K562 (cell line): Measurements from ENCODE around the gene FAM20B. TPM values are rescaled to one million over a fixed set of nuclear protein-coding genes. Genes with fewer than 3 reads are reported as not detected.

Source experiments
- ATAC-seq: fragments of 200-7000 bp; cut with Tn5 transposase; 3 replicates; pipeline ENCODE4 v1.9.1; 2020; ENCODE audit warnings: moderate library complexity
- BruUV-seq: library from RNA; stranded (reverse); fragments of 400-500 nt; replicated peaks from 2 replicates; lab custom pipeline; 2021; lab: Mats Ljungman, UMichigan
- CTCF ChIA-PET: fragments of 300-600 bp; formaldehyde crosslinking; extraction: SDS; loops from one replicate; lab custom pipeline; 2021; ENCODE audit warnings: low intra/inter-chr PET ratio; lab: Yijun Ruan, JAX
- POLR2A ChIA-PET: fragments of 300-600, 350-650 bp; sonication (Branson Sonifier 250); formaldehyde crosslinking; extraction: SDS; loops from one replicate; lab custom pipeline; 2021; ENCODE audit warnings: antibody characterized with exemption, inconsistent platforms; lab: Yijun Ruan, JAX
- DNase-seq, 4 experiments: peaks; one replicate each; pipeline versions ENCODE4 v3.0.0 to v3.0.0-alpha.2; 2011 to 2018; ENCODE audit warnings: low spot score in 3 of 4, mixed read lengths in 3 of 4; ENCODE audit errors: extremely low read depth in 1 of 4
- FAIRE-seq: peaks from 2 replicates; lab custom pipeline; 2011; peaks lifted over from hg19 to GRCh38; lab: Jason Lieb, UNC
- H2AFZ ChIP-seq: 2 replicates; pipeline ENCODE4 v1.6.0; 2011; ENCODE audit warnings: low read depth, low read length, control low read depth, inconsistent platforms
- H3K27ac ChIP-seq: fragments of 200-600 bp; 3 replicates; pipeline ENCODE4 v1.8.0; 2011; ENCODE audit warnings: low read depth, mild to moderate bottlenecking, control low read depth, inconsistent platforms, low read length, moderate library complexity, mixed read lengths; ENCODE audit errors: extremely low read depth
- H3K27me3 ChIP-seq, 2 experiments: fragments of 300-600 bp in 1 of 2; 2 replicates in 1 of 2; 3 replicates in 1 of 2; pipeline versions ENCODE4 v1.6.0 to v1.8.0; 2011; ENCODE audit warnings: inconsistent platforms in 2 of 2, low read length in 2 of 2, mild to moderate bottlenecking in 1 of 2, mixed read lengths in 1 of 2, moderate library complexity in 1 of 2; ENCODE audit not compliant: control insufficient read depth in 2 of 2, insufficient read depth in 2 of 2
- H3K36me3 ChIP-seq: fragments of 300-600 bp; 3 replicates; pipeline ENCODE4 v1.8.0; 2011; ENCODE audit warnings: mild to moderate bottlenecking, low read length, inconsistent platforms; ENCODE audit not compliant: control insufficient read depth, insufficient read depth
- H3K4me1 ChIP-seq, 2 experiments: fragments of 200-600 bp in 1 of 2; replicated peaks in 1 of 2; 2 replicates in 1 of 2; 3 replicates in 1 of 2; pipeline versions ENCODE4 v1.5.1 to v1.8.0; 2011; ENCODE audit warnings: inconsistent platforms in 2 of 2, low read length in 2 of 2, mild to moderate bottlenecking in 1 of 2, mixed read lengths in 1 of 2, moderate library complexity in 1 of 2; ENCODE audit not compliant: control insufficient read depth in 2 of 2, insufficient read depth in 2 of 2
- H3K4me2 ChIP-seq: 2 replicates; pipeline ENCODE4 v1.6.1; 2011; ENCODE audit warnings: low read length, control low read depth, inconsistent platforms, mixed read lengths; ENCODE audit not compliant: insufficient read depth
- H3K4me3 ChIP-seq: fragments of 200-600 bp; sonication (generic), shearing (Covaris generic); 2 replicates; pipeline ENCODE4 v1.5.1; 2016; ENCODE audit warnings: control low read depth, inconsistent platforms
- H3K79me2 ChIP-seq: fragments of 200-600 bp; 3 replicates; pipeline ENCODE4 v1.8.0; 2011; ENCODE audit warnings: low read length, inconsistent platforms; ENCODE audit not compliant: control insufficient read depth, insufficient read depth
- H3K9ac ChIP-seq, 2 experiments: 2 replicates each; pipeline versions ENCODE4 v1.6.0 to v1.6.1; 2011; ENCODE audit warnings: low read depth in 2 of 2, low read length in 2 of 2, control low read depth in 1 of 2, inconsistent platforms in 1 of 2, mild to moderate bottlenecking in 1 of 2, mixed read lengths in 1 of 2; ENCODE audit not compliant: insufficient read depth in 1 of 2
- H3K9me1 ChIP-seq: one replicate; pipeline ENCODE4 v1.6.0; 2011; ENCODE audit warnings: inconsistent platforms, mild to moderate bottlenecking, low read length, moderate library complexity; ENCODE audit not compliant: control insufficient read depth, insufficient read depth
- H3K9me3 ChIP-seq: replicated peaks from 2 replicates; pipeline ENCODE4 v1.5.1; 2011; ENCODE audit warnings: low read depth, low read length, inconsistent platforms; ENCODE audit not compliant: control insufficient read depth, insufficient read depth
- H4K20me1 ChIP-seq: replicated peaks from 2 replicates; pipeline ENCODE4 v1.6.1; 2011; ENCODE audit warnings: low read length, inconsistent platforms, mixed read lengths; ENCODE audit not compliant: control insufficient read depth, insufficient read depth
- DPF2 ChIP-seq: fragments of 450-650 bp; IDR thresholded peaks from 2 replicates; pipeline ENCODE4 v1.6.1; 2016
- HDAC8 ChIP-seq: fragments of 450-650 bp; IDR thresholded peaks from 2 replicates; pipeline ENCODE4 v1.6.1; 2016; ENCODE audit warnings: mild to moderate bottlenecking, missing genetic modification characterization, moderate library complexity, missing compliant biosample characterization
- HNRNPH1 ChIP-seq: fragments of 200-400 bp; formaldehyde crosslinking; optimal IDR thresholded peaks from 2 replicates; pipeline ENCODE3; 2017; ENCODE audit warnings: low read depth, mild to moderate bottlenecking, low read length, moderate library complexity
- MCM7 ChIP-seq, 2 experiments: fragments of 450-650 bp; IDR thresholded peaks; 2 replicates each; pipeline ENCODE4 v1.6.1; 2016 to 2018
- MTA3 ChIP-seq: fragments of 450-650 bp; formaldehyde crosslinking; IDR thresholded peaks from 2 replicates; pipeline ENCODE4 v1.6.1; 2017; ENCODE audit warnings: mild to moderate bottlenecking, borderline replicate concordance
- MTF1 ChIP-seq: fragments of 250-450 bp; sonication (Bioruptor Pico); IDR thresholded peaks from 2 replicates; pipeline ENCODE4 v1.9.0; 2021; ENCODE audit warnings: moderate library complexity, mild to moderate bottlenecking, inconsistent platforms, borderline replicate concordance
- NR2F6 ChIP-seq: fragments of 450-650 bp; formaldehyde crosslinking; IDR thresholded peaks from 2 replicates; pipeline ENCODE4 v1.4.0; 2020; ENCODE audit warnings: mild to moderate bottlenecking
- PCBP1 ChIP-seq: fragments of 200-400 bp; formaldehyde crosslinking; IDR thresholded peaks from 2 replicates; pipeline ENCODE4 v1.6.1; 2018; ENCODE audit warnings: mild to moderate bottlenecking, low read depth, low read length; ENCODE audit not compliant: poor library complexity, severe bottlenecking
- PRMT5 ChIP-seq: sonication (generic); formaldehyde crosslinking; IDR thresholded peaks from 2 replicates; pipeline ENCODE4 v1.5.0; 2020; ENCODE audit warnings: missing genetic modification reagents
- SIRT6 ChIP-seq: IDR thresholded peaks from one replicate; pipeline ENCODE4 v1.6.1; 2012; ENCODE audit warnings: low read depth, mild to moderate bottlenecking, control low read depth, inconsistent platforms, low read length, moderate library complexity
- TCF7L2 ChIP-seq: fragments of 150-350 bp; IDR thresholded peaks from 2 replicates; pipeline ENCODE4 v1.6.1; 2016; ENCODE audit warnings: low read depth, mild to moderate bottlenecking, low read length, moderate library complexity
- ZBTB17 ChIP-seq: fragments of 450-650 bp; formaldehyde crosslinking; IDR thresholded peaks from 2 replicates; pipeline ENCODE4 v1.4.0; 2020; ENCODE audit warnings: mild to moderate bottlenecking
- ZNF551 ChIP-seq: fragments of 250-450 bp; sonication (Bioruptor Pico); IDR thresholded peaks from 2 replicates; pipeline ENCODE4 v1.5.0; 2021; ENCODE audit warnings: mild to moderate bottlenecking, moderate library complexity
- WGBS: fragments of 100-300 bp; shearing (Covaris generic); methylation state at CpG from one replicate; pipeline ENCODE4 v1.1.6; 2016; ENCODE audit warnings: low coverage, mixed read lengths; ENCODE audit not compliant: insufficient coverage; ENCODE audit errors: missing lambda C conversion rate; 5-methylcytosine and 5-hydroxymethylcytosine counted together
- in situ Hi-C: fragments of 300-500 bp; cut with MboI; formaldehyde crosslinking; loops from 4 replicates; pipeline ENCODE4 v1.15.0; 2018; ENCODE audit warnings: inconsistent platforms, mixed read lengths
- intact Hi-C: fragments of 100-400 bp; cut with micrococcal nuclease; formaldehyde crosslinking; loops from 2 replicates; pipeline ENCODE4 v1.14.2; 2022
- polyA plus RNA-seq, 8 experiments: library from polyadenylated mRNA; depleted of rRNA in 4 of 8; stranded (reverse) in 5 of 8; unstranded in 3 of 8; fragments of >200 nt; fragmentation: Nextera tagmentation in 2 of 8; fragmentation: Illumina TruSeq in 1 of 8; extraction: Ambion mirVana in 2 of 8; extraction: Trizol in 1 of 8; gene quantifications; 2 replicates each; pipeline versions ENCODE4 v1.2.1 to v1.2.3, GENCODE V29; 2011 to 2014; ENCODE audit warnings: inconsistent platforms in 1 of 8, missing spikeins in 1 of 8
- total RNA-seq, 7 experiments: library from RNA; depleted of rRNA in 6 of 7; stranded (reverse); fragments of >200 nt in 6 of 7; fragmentation: Illumina TruSeq in 2 of 7; extraction: Trizol in 2 of 7; gene quantifications; 2 replicates each; pipeline versions ENCODE4 v1.2.1 to v1.2.3, GENCODE V29; 2011 to 2021; ENCODE audit warnings: low replicate concordance in 1 of 7
- TF ChIP-seq, protein P1 (sequence below): fragments of 450-650 bp; formaldehyde crosslinking; IDR thresholded peaks from 2 replicates; pipeline ENCODE4 v1.4.0; 2022; ENCODE audit warnings: missing genetic modification characterization
- TF ChIP-seq, protein P2 (sequence below), 2 experiments: fragments of 200-800 bp in 1 of 2; sonication (Bioruptor generic) in 1 of 2; sonication (generic) in 1 of 2; formaldehyde crosslinking in 1 of 2; IDR thresholded peaks in 1 of 2; conservative IDR thresholded peaks in 1 of 2; 2 replicates each; pipeline versions ENCODE4 v1.5.0 to v1.6.1; 2016 to 2020; ENCODE audit warnings: missing compliant biosample characterization in 1 of 2, missing genetic modification characterization in 1 of 2, missing genetic modification reagents in 1 of 2

The FAM20B gene
- total and polyA plus RNA-seq, 9 of the 15 experiments (the other 6 are each of a cell fraction or from before 2014, with no cell fraction given): 7.2 to 67.5 (median 42.9) TPM

- CTCF ChIA-PET: interaction anchor here (0.6 kb wide), 1 partner anchor 816 kb away, joined by 3 read pairs; no protein-coding TSS in a partner anchor
- no TSS peak for BruUV-seq
- H3K27me3 ChIP-seq: no peaks in the 10 kb centered on the region
- no peak for TF ChIP-seq NR2F6 (CRISPR knock-in tag)
- no peak for TF ChIP-seq DPF2
- TF ChIP-seq MTA3: no peak
- no peak for TF ChIP-seq ZNF551 (CRISPR knock-in tag)
- TF ChIP-seq MCM7 (IDR thresholded peaks at IDR 0.05): no peak
- TF ChIP-seq, protein P1, sequence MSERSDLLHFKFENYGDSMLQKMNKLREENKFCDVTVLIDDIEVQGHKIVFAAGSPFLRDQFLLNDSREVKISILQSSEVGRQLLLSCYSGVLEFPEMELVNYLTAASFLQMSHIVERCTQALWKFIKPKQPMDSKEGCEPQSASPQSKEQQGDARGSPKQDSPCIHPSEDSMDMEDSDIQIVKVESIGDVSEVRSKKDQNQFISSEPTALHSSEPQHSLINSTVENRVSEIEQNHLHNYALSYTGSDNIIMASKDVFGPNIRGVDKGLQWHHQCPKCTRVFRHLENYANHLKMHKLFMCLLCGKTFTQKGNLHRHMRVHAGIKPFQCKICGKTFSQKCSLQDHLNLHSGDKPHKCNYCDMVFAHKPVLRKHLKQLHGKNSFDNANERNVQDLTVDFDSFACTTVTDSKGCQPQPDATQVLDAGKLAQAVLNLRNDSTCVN: no peak
- no peak for TF ChIP-seq HDAC8 (tag)
- TF ChIP-seq ZBTB17 (CRISPR knock-in tag): no peak
- no peak for TF ChIP-seq SIRT6
- TF ChIP-seq HNRNPH1: no peak
- no peak for TF ChIP-seq PRMT5 (CRISPR knock-in tag)
- no peak for TF ChIP-seq MTF1
- no peak for TF ChIP-seq PCBP1
- no peak for TF ChIP-seq TCF7L2
- TF ChIP-seq, protein P2, sequence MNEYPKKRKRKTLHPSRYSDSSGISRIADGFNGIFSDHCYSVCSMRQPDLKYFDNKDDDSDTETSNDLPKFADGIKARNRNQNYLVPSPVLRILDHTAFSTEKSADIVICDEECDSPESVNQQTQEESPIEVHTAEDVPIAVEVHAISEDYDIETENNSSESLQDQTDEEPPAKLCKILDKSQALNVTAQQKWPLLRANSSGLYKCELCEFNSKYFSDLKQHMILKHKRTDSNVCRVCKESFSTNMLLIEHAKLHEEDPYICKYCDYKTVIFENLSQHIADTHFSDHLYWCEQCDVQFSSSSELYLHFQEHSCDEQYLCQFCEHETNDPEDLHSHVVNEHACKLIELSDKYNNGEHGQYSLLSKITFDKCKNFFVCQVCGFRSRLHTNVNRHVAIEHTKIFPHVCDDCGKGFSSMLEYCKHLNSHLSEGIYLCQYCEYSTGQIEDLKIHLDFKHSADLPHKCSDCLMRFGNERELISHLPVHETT (CRISPR knock-in tag; conservative IDR thresholded peaks at IDR 0.05 in 1 of 2, IDR thresholded peaks at IDR 0.05 in 1 of 2): no peak
- POLR2A ChIA-PET: interaction anchor here (1.0 kb wide), 1 partner anchor 16 kb away, joined by 3 read pairs; no protein-coding TSS in a partner anchor
- intact Hi-C loops: no loop called here
- no peaks in the 10 kb centered on the region for H4K20me1 ChIP-seq
- H3K9me3 ChIP-seq: no peaks in the 10 kb centered on the region; the same call in 1 of the 2 replicates
- peaks cover 0 to 1% of the 10 kb centered on the region in 2 experiments; a peak in 3 of 5 replicates for H3K4me1 ChIP-seq
- DNase-seq: no peak
- H3K36me3 ChIP-seq: no peaks in the 10 kb centered on the region
- in situ Hi-C loops: no loop called here
- no peak overlapping the region for H3K27ac ChIP-seq
- no peak for ATAC-seq
- no peak overlapping the region for H3K4me3 ChIP-seq
- H2AFZ ChIP-seq: no peak overlapping the region
- H3K4me2 ChIP-seq: no peak overlapping the region
- no peak for FAIRE-seq
- H3K9ac ChIP-seq: no peak overlapping the region
- 12% methylated on average over 1 of the region's 1 CpG for WGBS
- H3K79me2 ChIP-seq: no peaks in the 10 kb centered on the region
- peaks cover 2% of the 10 kb centered on the region for H3K9me1 ChIP-seq
Observed at GRCh38 chr1:178997428-178997827, 28.3 kb upstream of the FAM20B start.
